Stomach (tissue), 9 donors: Measurements from ENCODE around the gene MTCH2. TPM values are rescaled to one million over a fixed set of nuclear protein-coding genes. Genes with fewer than 3 reads are reported as not detected.

Source experiments
- DNase-seq, 2 donors: peaks; one replicate each; pipeline versions ENCODE4 v3.0.0 to v3.0.0-alpha.2; 2013 to 2019
- H3K27ac ChIP-seq, 5 donors: fragments of 200-600 bp in 4 of 5; sonication (generic) in 4 of 5; one replicate each; pipeline ENCODE4 v1.5.1; 2013 to 2019; ENCODE audit warnings: mild to moderate bottlenecking in 1 of 5, moderate library complexity in 1 of 5
- H3K27me3 ChIP-seq, 3 donors: fragments of 200-600 bp; sonication (generic); one replicate each; pipeline ENCODE4 v1.5.1; 2017 to 2019; ENCODE audit warnings: mixed run types in 1 of 3
- H3K36me3 ChIP-seq, 4 donors: fragments of 200-600 bp; sonication (generic); 1 replicate in 3 of 4; 2 replicates in 1 of 4; pipeline ENCODE4 v1.5.1; 2016 to 2019
- H3K4me1 ChIP-seq, 4 donors: fragments of 200-600 bp; sonication (generic); one replicate each; pipeline ENCODE4 v1.5.1; 2016 to 2019
- H3K4me3 ChIP-seq, 4 donors: fragments of 200-600 bp; sonication (generic) in 3 of 4; one replicate each; pipeline ENCODE4 v1.5.1; 2016 to 2019; ENCODE audit warnings: mild to moderate bottlenecking in 1 of 4
- H3K9me3 ChIP-seq, 4 donors: fragments of 200-600 bp; sonication (generic); one replicate each; pipeline ENCODE4 v1.5.1; 2016 to 2019
- CTCF ChIP-seq, 7 experiments: fragments of 450-650 bp in 4 of 7; fragments of 200-600 bp in 3 of 7; sonication (generic) in 3 of 7; IDR thresholded peaks; one replicate each; pipeline ENCODE4 v1.5.1; 2016 to 2019; ENCODE audit warnings: antibody characterized with exemption in 7 of 7, control low read depth in 2 of 7, mild to moderate bottlenecking in 1 of 7
- EP300 ChIP-seq: sonication (generic); formaldehyde crosslinking; IDR thresholded peaks from one replicate; pipeline ENCODE4 v1.6.1; 2017; ENCODE audit warnings: antibody characterized with exemption
- POLR2A ChIP-seq, 4 donors: fragments of 450-650 bp; IDR thresholded peaks; one replicate each; pipeline ENCODE4 v1.6.1; 2016; ENCODE audit warnings: antibody characterized with exemption in 4 of 4, control low read depth in 2 of 4, mild to moderate bottlenecking in 1 of 4, moderate library complexity in 1 of 4
- POLR2AphosphoS5 ChIP-seq, 3 donors: sonication (generic); formaldehyde crosslinking; IDR thresholded peaks; one replicate each; pipeline ENCODE4 v1.6.1; 2016; ENCODE audit warnings: antibody characterized with exemption in 3 of 3
- WGBS, 5 donors: extraction: QIAGEN DNeasy Blood & Tissue Kit in 3 of 5; methylation state at CpG; one replicate each; pipeline versions ENCODE4 v1.1.5 to v1.1.7; 2013 to 2018; 5-methylcytosine and 5-hydroxymethylcytosine counted together
- intact Hi-C: fragments of 100-400 bp; cut with DNase I; formaldehyde crosslinking; loops from one replicate; pipeline ENCODE4 v1.15.1; 2023; ENCODE audit warnings: low total_unique reads
- polyA plus RNA-seq, 3 donors: library from polyadenylated mRNA; stranded (reverse); fragments of 200-250 nt; gene quantifications; one replicate each; pipeline ENCODE4 v1.2.3, GENCODE V29; 2013
- total RNA-seq, 5 donors: library from RNA; depleted of rRNA; stranded (reverse); fragments of >200 nt; gene quantifications; one replicate each; pipeline versions ENCODE4 v1.1.0 to v1.2.3, GENCODE V29; 2014 to 2016
- donor health status: healthy with polysubstance abuse.
- donor health status: Bipolar disorder and iron deficiency.
- donor health status: healthy.

Gene MTCH2
- total and polyA plus RNA-seq, 8 donors = 21.7 to 86.2 (median 45.8) TPM

GRCh38 chr11:47603295-47603694 lies 39.1 kb downstream of the MTCH2 start:
- Histone ChIP-seq H3K36me3 (no peaks in the 10 kb centered on the region), H3K4me1 (peaks cover 0 to 14% (median 3%) of the 10 kb centered on the region in 4 donors), H3K27me3 (no peaks in the 10 kb centered on the region), H3K27ac (no peak overlapping the region), H3K9me3 (no peaks in the 10 kb centered on the region), H3K4me3 (no peak overlapping the region)
- intact Hi-C loops = no loop called here
- TF ChIP-seq POLR2A (IDR thresholded peaks at IDR 0.05) (no peak), POLR2AphosphoS5 (IDR thresholded peaks at IDR 0.05) (no peak), CTCF (IDR thresholded peaks at IDR 0.05) (no peak), EP300 (no peak)
- 75 to 92% (median 87%) methylated on average over 4 of the region's 4 CpGs for WGBS, 5 donors
- no peak for DNase-seq

GRCh38 chr11:47599902-47600301 lies 42.5 kb downstream of the MTCH2 start:
- no peaks in the 10 kb centered on the region for H3K9me3 ChIP-seq
- TF ChIP-seq CTCF (IDR thresholded peaks at IDR 0.05) (no peak), EP300 (no peak), POLR2AphosphoS5 (IDR thresholded peaks at IDR 0.05) (no peak), POLR2A (IDR thresholded peaks at IDR 0.05) (no peak)
- H3K4me3 ChIP-seq = no peak overlapping the region
- H3K27ac ChIP-seq = no peak overlapping the region
- H3K4me1 ChIP-seq = no peaks in the 10 kb centered on the region
- no peaks in the 10 kb centered on the region for H3K36me3 ChIP-seq
- intact Hi-C loops = no loop called here
- DNase-seq = no peak
- peaks cover 0 to 14% (median 4%) of the 10 kb centered on the region in 3 donors for H3K27me3 ChIP-seq
- 65 to 81% (median 80%) methylated on average over 4 of the region's 4 CpGs for WGBS, 5 donors

- Histone ChIP-seq H3K4me3 (no peak overlapping the region), H3K27me3 (peaks cover 3 to 53% (median 25%) of the 10 kb centered on the region in 3 donors), H3K4me1 (peaks cover 13 to 14% (median 13%) of the 10 kb centered on the region in 4 donors), H3K9me3 (no peaks in the 10 kb centered on the region), H3K27ac (no peak overlapping the region), H3K36me3 (no peaks in the 10 kb centered on the region)
- 82 to 100% (median 93%) methylated on average over 1 of the region's 1 CpG for WGBS, 5 donors
- no peak for DNase-seq
- TF ChIP-seq EP300 (no peak), POLR2A (IDR thresholded peaks at IDR 0.05) (no peak), CTCF (IDR thresholded peaks at IDR 0.05) (no peak), POLR2AphosphoS5 (IDR thresholded peaks at IDR 0.05) (no peak)
- intact Hi-C loops = no loop called here
Observed at GRCh38 chr11:47595967-47596366, 46.4 kb downstream of the MTCH2 start.

- WGBS, 5 donors = 63 to 66% (median 64%) methylated on average over 6 to 7 of the region's 7 CpGs
- no peak for TF ChIP-seq CTCF (IDR thresholded peaks at IDR 0.05)
- no peak for TF ChIP-seq POLR2A (IDR thresholded peaks at IDR 0.05)
- TF ChIP-seq EP300 = no peak
- no peak for TF ChIP-seq POLR2AphosphoS5 (IDR thresholded peaks at IDR 0.05)
- DNase-seq = no peak
- H3K4me3 ChIP-seq = no peak overlapping the region
- H3K27ac ChIP-seq = no peak overlapping the region
- peaks cover 13 to 18% (median 14%) of the 10 kb centered on the region in 4 donors for H3K4me1 ChIP-seq
- no peaks in the 10 kb centered on the region for H3K36me3 ChIP-seq
- intact Hi-C loops = no loop called here
- no peaks in the 10 kb centered on the region for H3K9me3 ChIP-seq
- H3K27me3 ChIP-seq = peaks cover 3 to 63% (median 29%) of the 10 kb centered on the region in 3 donors
Observed at GRCh38 chr11:47595029-47595428, 47.3 kb downstream of the MTCH2 start.
